Mucosa of stomach (tissue), 1 donor: ENCODE measurements around the gene SHANK1.
"Not testable (repeated sequence)": the region's sequence is repeated elsewhere in the genome, so short reads cannot be mapped to it uniquely, and the experiment has no call there.

Source experiments
- H3K27me3 ChIP-seq: one replicate; pipeline ENCODE4 v1.7.0; 2013; ENCODE audit warnings: mild to moderate bottlenecking, low read length; ENCODE audit not compliant: control insufficient read depth, insufficient read depth
- H3K36me3 ChIP-seq: one replicate; pipeline ENCODE4 v1.7.0; 2013; ENCODE audit warnings: low read length; ENCODE audit not compliant: control insufficient read depth, insufficient read depth
- H3K4me1 ChIP-seq: one replicate; pipeline ENCODE4 v1.7.0; 2013; ENCODE audit warnings: mild to moderate bottlenecking, low read length; ENCODE audit not compliant: control insufficient read depth, insufficient read depth
- H3K4me3 ChIP-seq: one replicate; pipeline ENCODE4 v1.7.0; 2013; ENCODE audit warnings: low read length
- H3K9ac ChIP-seq: one replicate; pipeline ENCODE4 v1.7.0; 2013; ENCODE audit warnings: mild to moderate bottlenecking, low read length, moderate library complexity
- H3K9me3 ChIP-seq: one replicate; pipeline ENCODE4 v1.7.0; 2013; ENCODE audit warnings: mild to moderate bottlenecking, low read length, moderate library complexity; ENCODE audit not compliant: control insufficient read depth
- donor health status: Pancreatic carcinoma.

The SHANK1 gene

DNA sequence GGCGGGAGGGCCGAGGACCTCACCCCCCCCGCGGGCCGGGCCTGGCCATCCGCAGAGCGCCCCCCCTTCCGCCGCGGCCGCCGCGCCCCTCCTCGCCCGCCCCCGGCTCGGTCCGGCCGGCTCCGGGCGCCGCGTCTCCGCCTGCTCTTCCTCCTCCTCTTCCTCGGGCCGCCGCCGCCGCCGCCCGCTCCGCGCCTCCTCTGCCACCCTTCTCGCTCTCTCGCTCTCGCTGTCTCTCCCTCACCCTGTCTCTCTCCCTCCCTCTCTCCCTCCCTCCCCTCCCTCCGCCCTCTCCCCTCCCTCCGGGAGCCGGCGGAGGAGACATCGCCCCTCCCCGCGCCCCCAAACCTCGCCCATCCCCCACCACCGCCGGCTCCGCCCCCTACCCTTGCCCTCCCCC, at the start of gene SHANK1:
TSS of gene SHANK1 (minus strand) at position 237 of the 400 bp plus-strand sequence. CDS start 2,883 bp downstream, outside the sequence.
- peaks cover 58% of the 10 kb centered on the region for H3K27me3 ChIP-seq
- H3K4me1 ChIP-seq, result peaks cover 4% of the 10 kb centered on the region
- H3K9ac ChIP-seq, result no peak within 1 kb of the TSS
- H3K9me3 ChIP-seq, result no peaks in the 10 kb centered on the region
- no peak within 1 kb of the TSS for H3K4me3 ChIP-seq
- no peaks in the 10 kb centered on the region for H3K36me3 ChIP-seq

- H3K27me3 ChIP-seq, result no peaks in the 10 kb centered on the region
- no peak overlapping the region for H3K9ac ChIP-seq
- H3K4me3 ChIP-seq, result no peak overlapping the region
- no peaks in the 10 kb centered on the region for H3K36me3 ChIP-seq
- no peaks in the 10 kb centered on the region for H3K9me3 ChIP-seq
- no peaks in the 10 kb centered on the region for H3K4me1 ChIP-seq
Observed at GRCh38 chr19:50768277-50768676, 48.7 kb upstream of the SHANK1 start.

- H3K9ac ChIP-seq, H3K27me3 ChIP-seq, H3K4me1 ChIP-seq: not testable (repeated sequence)
Observed at GRCh38 chr19:50767263-50767662, 47.7 kb upstream of the SHANK1 start.

GRCh38 chr19:50766746-50767145, 47.1 kb upstream of the SHANK1 start:
- not testable (repeated sequence) for H3K4me1 ChIP-seq, H3K9me3 ChIP-seq, H3K27me3 ChIP-seq, H3K4me3 ChIP-seq, H3K36me3 ChIP-seq, H3K9ac ChIP-seq

More at GRCh38 chr19:50767263-50767662, 47.7 kb upstream of the SHANK1 start:
- H3K36me3 ChIP-seq, H3K4me3 ChIP-seq, H3K9me3 ChIP-seq: not testable (repeated sequence)

DNA sequence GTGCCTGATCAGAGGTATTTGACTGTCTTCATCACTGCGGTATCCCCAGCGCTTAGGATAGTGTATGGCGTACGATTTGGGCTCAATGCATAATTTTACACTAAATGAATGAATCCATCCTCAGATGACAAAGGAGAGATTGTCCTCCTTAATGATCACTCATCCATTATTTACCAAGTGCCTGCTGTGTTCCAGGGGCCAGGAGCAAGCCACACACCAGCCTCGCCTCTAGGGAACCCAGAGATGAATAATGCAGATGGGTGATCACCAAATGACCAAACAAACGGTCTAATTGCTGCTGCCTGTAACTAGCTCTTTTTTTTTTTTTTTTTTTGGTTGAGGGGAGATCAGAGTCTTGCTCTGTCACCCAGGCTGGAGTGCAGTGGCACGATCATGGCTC, 44.8 kb upstream of the SHANK1 start:
- H3K9ac ChIP-seq, result no peak overlapping the region

DNA sequence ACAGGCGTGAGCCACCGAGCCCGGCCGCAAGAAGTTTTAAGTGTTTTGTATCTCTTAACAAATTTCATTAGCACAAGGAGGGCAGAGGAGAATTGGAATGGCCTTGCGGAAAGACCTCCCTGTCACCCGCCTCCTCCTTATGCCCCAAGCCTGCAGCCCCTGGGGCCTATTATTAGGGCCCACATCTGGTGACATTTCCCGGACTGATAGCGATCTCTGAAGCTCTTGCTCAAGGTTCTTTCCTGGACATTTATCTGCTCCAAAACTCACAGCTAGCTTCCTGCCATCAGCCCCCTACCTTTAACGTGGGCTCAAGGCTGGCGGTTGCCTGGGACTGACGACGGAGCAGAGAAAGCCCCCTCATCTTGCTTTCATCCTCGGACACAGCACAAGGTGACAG, 43.9 kb upstream of the SHANK1 start:
- H3K36me3 ChIP-seq, H3K27me3 ChIP-seq, H3K9ac ChIP-seq, H3K4me3 ChIP-seq, H3K9me3 ChIP-seq, H3K4me1 ChIP-seq: not testable (repeated sequence)

More for the DNA sequence above, 44.8 kb upstream of the SHANK1 start:
- Histone ChIP-seq H3K4me3 (no peak overlapping the region), H3K36me3 (no peaks in the 10 kb centered on the region), H3K4me1 (no peaks in the 10 kb centered on the region), H3K9me3 (no peaks in the 10 kb centered on the region), H3K27me3 (no peaks in the 10 kb centered on the region)

- not testable (repeated sequence) for H3K27me3 ChIP-seq, H3K9me3 ChIP-seq, H3K4me3 ChIP-seq, H3K4me1 ChIP-seq, H3K36me3 ChIP-seq, H3K9ac ChIP-seq
Observed at GRCh38 chr19:50761501-50761900, 41.9 kb upstream of the SHANK1 start.

GRCh38 chr19:50759886-50760285, 40.3 kb upstream of the SHANK1 start:
- H3K9me3 ChIP-seq, result no peaks in the 10 kb centered on the region
- no peak overlapping the region for H3K9ac ChIP-seq
- H3K4me3 ChIP-seq, result no peak overlapping the region
- H3K4me1 ChIP-seq, result no peaks in the 10 kb centered on the region
- no peaks in the 10 kb centered on the region for H3K27me3 ChIP-seq
- H3K36me3 ChIP-seq, result no peaks in the 10 kb centered on the region

GRCh38 chr19:50759076-50759475, 39.5 kb upstream of the SHANK1 start:
- not testable (repeated sequence) for H3K9me3 ChIP-seq, H3K4me1 ChIP-seq, H3K27me3 ChIP-seq

GRCh38 chr19:50757624-50758023, 38.0 kb upstream of the SHANK1 start:
- not testable (repeated sequence) for H3K36me3 ChIP-seq, H3K27me3 ChIP-seq, H3K9ac ChIP-seq, H3K4me3 ChIP-seq, H3K4me1 ChIP-seq, H3K9me3 ChIP-seq

More at GRCh38 chr19:50759076-50759475, 39.5 kb upstream of the SHANK1 start:
- not testable (repeated sequence) for H3K4me3 ChIP-seq, H3K36me3 ChIP-seq, H3K9ac ChIP-seq

GRCh38 chr19:50756244-50756643, 36.6 kb upstream of the SHANK1 start:
- not testable (repeated sequence) for H3K4me3 ChIP-seq, H3K9ac ChIP-seq, H3K36me3 ChIP-seq, H3K9me3 ChIP-seq, H3K27me3 ChIP-seq, H3K4me1 ChIP-seq

- Histone ChIP-seq H3K9ac (no peak overlapping the region), H3K27me3 (no peaks in the 10 kb centered on the region), H3K36me3 (no peaks in the 10 kb centered on the region), H3K9me3 (no peaks in the 10 kb centered on the region), H3K4me1 (no peaks in the 10 kb centered on the region), H3K4me3 (no peak overlapping the region)
Observed at GRCh38 chr19:50753879-50754278, 34.3 kb upstream of the SHANK1 start.

DNA sequence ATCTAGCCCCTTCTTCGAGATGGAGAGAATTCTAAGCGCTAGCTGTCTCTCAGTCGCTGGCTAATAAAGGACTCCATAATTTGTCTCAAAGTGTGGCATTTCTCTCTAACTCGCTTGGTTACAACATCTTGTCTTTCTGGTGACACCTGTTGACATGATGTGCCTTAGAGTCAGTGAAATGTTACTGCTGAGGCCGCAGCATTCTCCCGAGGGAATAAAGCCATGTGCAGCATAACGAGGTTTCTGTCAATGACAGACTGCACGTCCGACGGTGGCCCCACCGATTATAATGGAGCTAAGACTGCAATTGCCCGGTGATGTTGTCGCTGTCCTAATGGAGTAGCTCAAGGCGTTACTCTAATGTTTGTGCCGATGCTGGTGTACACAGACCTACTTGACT, 30.4 kb upstream of the SHANK1 start:
- Histone ChIP-seq H3K4me3 (no peak overlapping the region), H3K27me3 (no peaks in the 10 kb centered on the region), H3K9ac (no peak overlapping the region)

More for the DNA sequence above, 30.4 kb upstream of the SHANK1 start:
- Histone ChIP-seq H3K36me3 (no peaks in the 10 kb centered on the region), H3K9me3 (no peaks in the 10 kb centered on the region), H3K4me1 (no peaks in the 10 kb centered on the region)
